Dedifferentiated amniotic fluid mesenchymal stem cell (primary cell): ENCODE measurements around the gene DUSP6.

Experiments
- DNase-seq: peaks from one replicate; pipeline ENCODE4 v3.0.0-alpha.2; 2016; ENCODE audit errors: extremely low spot score

Gene DUSP6

GRCh38 chr12:89328151-89329030 lies 23.9 kb downstream of the DUSP6 start:
- no peak for DNase-seq

DNA sequence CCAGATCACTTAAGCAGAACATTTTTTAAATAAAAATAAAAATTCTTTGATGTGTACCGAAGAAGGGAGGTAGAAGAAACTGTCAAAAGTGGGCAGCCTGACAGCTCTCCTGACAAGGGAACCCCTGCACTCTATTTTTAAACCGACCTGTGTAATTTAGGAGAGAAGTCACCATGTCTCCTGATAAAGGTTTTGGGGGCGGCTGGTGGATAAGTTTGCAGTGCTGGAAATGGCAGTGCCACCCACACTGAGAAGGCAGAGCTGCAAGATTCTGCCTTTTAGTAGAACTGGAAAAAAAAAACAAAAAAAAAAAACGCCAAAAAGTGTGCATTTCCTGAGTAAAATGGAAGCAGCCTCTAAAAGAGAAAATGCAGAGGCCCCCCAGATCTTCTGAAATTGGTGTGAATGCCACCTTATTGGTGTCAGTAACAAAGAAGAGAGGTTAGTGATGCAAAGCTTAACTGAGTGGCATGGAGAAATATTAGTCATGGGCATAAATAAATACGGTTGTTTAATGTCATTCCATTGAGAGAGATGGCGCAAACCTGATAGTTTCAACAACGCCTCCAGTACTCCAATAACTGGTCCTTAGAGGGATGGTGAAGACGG lies 24.7 kb downstream of the DUSP6 start:
- DNase-seq: no peak

DNA sequence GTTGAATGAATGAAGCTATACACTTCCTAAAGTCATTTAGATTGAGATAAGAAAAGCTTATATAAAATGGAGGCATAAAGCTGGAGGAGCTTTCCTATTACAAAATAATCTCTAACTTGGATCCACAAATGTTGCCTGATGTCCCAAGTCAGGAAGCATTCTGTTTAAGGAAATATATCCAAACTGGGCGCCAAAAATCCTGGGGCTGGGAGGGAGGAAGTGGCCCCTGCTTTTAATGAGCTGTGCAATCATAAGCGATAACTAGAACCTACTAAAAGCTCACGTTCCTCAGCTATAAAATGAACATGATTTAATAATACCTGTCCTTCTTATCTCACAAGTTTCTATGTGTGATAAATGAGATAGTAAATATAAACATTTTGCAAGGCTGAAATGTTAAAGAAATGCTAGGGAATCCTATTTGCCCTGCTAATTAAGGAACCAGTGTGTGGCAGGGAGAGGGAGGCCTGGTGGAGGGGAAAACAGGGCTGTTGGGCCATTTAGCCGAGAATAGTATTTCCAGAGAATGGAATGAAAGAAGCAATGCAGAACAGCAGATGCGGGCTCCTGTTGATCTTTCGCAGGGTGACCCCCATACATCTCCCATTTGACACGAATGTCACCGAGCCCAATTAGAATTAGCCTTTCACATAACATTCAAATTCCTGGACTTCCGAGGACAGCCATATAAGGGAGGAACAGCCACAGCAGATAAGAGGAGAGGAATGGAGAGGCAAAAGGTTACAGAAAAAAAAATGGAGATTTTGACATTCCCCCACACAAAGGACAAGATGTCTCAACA lies 25.9 kb downstream of the DUSP6 start:
- DNase-seq: no peak

DNA sequence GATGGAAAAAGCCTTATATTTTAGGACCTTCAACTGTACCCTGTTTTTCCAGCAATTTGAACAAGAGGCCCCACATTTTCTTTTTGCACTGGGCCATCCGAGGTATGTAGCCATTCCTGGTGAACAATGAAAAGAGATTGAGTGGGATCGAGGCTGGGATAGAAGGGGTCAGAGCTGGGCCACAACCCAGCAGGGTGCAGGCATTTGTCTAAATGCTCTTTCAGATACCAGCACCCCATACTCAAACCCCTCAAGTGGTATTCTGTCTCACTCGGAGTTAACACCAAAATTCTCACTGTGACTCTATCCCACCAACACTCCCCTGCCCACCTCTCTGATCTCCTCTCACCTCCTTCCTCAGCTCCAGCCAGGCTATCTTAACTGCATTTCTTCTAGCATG lies 26.8 kb downstream of the DUSP6 start:
- no peak for DNase-seq

GRCh38 chr12:89324437-89324836 lies 27.9 kb downstream of the DUSP6 start:
- DNase-seq: no peak

DNA sequence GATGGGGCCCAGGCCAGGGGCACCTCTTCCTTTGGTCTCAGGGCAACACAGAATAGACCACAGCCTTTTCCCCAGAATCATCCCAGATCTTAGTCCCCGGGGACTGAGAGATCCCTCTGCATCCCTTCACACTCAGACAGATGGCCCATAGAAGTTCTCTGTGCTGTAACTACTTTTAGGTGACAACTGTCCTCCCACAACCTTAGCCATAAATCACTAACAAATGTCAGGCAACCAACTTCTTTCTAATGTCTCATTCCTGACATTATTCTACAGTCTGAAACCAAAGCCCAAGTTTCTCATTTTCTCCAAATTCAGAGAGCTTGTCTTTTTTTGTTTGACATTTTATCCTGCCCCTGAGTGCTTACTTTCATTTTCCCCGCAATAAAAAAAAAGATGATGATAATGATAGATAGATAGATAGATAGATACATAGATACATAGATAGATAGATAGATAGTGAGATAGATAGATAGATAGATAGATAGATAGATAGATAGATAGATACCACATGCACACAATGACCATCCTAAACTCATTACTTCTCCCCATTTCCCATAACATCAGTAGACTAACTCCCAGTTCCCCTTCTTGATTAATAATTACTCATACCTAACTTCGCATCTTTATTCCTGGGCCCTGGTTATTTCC lies 28.6 kb downstream of the DUSP6 start:
- no peak for DNase-seq

GRCh38 chr12:89320735-89321134 lies 31.6 kb downstream of the DUSP6 start:
- no peak for DNase-seq

GRCh38 chr12:89319606-89320005 lies 32.7 kb downstream of the DUSP6 start:
- no peak for DNase-seq

DNA sequence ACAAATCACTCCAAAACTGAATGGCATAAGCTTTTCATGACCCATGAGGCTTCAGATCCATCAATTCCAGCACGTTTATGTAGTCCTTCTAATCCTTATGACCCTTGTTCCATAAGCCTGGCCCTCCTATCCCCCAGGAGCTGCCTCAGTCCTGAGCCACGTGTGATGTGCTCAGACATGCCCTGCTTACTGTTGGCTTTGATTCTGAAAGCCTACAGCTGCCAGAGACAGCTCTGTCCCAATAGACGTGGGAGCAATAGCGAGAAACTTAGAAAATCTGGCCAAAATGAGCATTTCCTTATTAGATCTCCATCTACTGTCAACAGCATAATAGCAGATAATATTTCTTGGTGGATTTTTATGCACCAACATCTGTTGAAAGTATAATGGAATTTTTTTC lies 33.2 kb downstream of the DUSP6 start:
- no peak for DNase-seq

DNA sequence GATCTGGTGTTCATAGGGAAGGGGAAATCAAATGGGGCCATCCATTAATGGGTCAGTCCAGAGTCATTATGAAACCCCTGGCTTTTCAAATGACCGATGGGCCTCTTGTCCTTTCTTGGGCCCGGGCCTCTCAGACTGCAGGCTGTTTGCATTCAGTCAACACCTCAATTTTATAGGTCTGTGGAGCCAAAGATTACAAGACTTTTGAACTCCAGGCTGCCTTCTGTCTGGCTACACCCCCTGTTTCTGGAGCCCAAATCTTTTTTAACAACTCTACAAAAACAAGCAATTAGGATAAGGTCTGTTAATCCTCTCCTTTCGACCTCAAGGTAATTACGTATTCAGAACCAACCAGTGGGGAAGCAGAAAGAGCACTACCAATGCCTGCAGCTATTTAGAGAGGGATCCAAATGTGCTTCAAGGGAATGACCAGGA lies 35.6 kb downstream of the DUSP6 start:
- no peak for DNase-seq

GRCh38 chr12:89314060-89314761 lies 38.1 kb downstream of the DUSP6 start:
- no peak for DNase-seq

GRCh38 chr12:89311703-89312293 lies 40.5 kb downstream of the DUSP6 start:
- DNase-seq: no peak

DNA sequence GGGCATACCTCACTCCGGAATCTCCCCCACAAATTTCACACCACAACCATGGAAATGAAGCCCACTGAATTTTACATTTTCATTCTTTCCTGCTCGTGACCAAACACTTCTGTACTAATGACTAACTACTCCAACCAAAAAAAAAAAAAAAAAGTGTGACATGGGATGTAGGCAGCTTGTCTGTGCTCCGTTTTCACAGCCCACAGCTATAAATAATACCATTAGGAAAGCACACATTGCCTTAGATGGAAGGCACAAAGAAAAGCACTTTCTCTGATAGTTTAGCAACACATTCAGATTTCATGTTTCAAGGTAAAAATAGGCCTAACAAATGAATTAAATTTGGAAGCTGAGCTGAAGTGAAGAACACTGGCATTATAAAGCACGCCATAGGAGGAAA lies 42.5 kb downstream of the DUSP6 start:
- DNase-seq: no peak

- no peak for DNase-seq
Observed at GRCh38 chr12:89309440-89309802, 42.9 kb downstream of the DUSP6 start.

DNA sequence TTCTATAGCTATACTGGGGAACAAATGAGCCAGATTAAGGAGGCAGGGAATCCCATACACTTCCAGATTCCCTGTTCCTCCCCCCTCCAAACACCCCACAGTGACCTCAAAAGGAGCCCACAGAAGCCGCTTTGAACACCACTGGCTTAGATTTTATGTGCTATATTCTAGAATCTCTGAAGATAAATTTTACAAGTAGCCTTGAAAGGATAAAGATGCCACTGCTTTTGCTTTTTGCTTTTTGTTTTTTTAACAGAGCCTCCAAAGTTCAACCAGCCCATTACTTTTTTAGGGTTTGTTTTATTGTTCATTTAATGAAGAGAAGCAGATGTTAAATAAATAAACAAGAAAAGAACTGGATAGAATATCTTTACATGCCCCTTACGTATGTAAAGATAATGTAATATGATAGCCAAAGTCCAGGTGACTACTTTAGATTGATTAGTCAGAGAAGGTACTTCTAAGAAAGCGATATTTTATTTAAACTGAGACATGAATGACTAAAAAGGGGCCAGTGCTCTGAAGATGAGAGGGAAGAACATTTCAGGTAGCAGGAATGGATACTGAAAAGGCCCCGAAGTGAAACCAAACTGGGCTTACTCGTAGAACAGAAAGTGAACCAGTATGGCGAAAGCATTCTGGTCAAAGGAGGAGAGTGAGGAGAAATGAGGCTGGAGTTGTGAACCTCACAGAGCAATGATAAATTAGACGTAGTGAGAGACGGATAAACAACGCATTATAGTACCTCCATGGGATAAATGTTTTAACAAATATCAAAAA lies 44.6 kb downstream of the DUSP6 start:
- DNase-seq: no peak

DNA sequence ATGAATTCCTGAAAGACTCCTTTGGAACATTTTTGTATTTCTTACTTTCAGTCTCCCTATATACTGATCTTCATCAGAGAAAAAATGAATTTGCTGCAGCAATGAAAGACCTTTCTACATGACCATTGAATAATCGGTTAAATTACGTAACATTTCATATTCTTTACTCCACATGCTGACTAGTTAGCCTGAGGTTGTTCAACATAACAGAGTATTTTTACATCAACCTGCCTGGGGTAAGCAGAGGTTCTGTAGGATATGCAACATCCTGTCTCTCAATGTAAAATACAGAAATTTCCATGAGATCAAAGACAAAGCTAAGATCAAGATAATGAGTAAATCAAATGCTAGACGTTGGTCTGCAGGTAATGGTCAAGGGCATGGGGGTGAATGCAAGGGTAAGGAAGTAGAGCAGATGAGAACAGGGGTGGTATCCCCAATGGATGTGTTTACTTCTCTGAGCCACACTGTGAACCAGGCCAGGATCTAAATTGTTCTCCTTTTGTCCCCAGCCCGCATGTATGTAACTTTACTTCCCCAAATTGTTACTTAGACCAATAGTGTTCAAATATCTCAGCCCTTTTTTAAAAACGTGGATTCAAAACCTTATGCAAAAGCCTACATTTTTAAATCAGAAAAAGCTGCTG lies 45.4 kb downstream of the DUSP6 start:
- no peak for DNase-seq

DNA sequence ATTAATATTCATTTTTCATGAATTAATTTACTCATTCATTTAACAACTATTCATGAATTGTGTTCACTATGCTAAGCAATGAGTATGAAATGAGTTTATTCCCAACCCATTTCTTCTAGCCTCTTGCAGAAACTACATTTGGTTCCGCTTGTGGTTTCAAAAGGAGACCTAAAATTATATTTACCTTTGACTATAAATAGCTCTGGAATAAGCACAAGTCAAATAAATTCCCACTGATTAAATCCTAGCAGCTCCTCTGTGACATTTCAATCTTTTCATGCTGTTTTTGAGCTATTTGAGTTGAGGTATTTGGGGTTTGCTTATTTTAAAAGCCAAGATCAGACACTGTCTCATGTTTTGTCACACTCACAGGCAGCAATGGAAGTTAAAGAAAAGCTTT lies 46.9 kb downstream of the DUSP6 start:
- no peak for DNase-seq

DNA sequence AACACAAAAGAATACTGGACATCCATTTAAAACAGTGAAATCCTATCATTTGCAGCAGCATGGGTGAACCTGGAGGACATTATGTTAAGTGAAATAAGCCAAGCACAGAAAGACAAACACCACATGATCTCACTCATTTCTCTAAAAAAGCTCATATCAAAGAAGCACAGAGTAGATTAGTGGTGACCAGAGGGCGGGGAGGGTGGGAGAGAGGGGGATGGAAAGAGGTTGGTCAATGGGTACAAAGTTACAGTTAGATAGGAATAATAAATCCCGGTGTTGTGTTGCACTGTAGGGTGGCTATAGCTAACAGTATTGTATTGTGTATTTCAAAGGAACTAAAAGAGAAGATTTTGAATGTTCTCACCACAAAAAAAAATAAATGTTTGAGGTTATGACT lies 52.4 kb downstream of the DUSP6 start:
- no peak for DNase-seq

DNA sequence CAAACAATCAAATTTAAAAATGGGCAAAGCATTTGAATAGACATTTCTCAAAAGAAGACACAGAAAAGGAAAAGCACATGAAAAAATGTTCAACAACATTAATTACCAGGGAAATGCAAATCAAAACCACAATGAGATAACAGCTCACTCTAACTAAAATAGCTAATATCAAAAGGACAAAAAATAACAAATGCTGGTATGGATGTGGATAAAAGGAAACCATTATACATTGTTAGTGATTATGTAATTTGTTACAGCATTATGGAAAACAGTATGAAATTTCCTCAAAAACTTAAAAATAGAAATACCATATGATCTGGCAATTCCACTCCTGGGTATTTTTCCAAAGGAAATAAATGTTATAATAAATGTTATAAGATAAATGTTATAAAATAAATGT lies 52.9 kb downstream of the DUSP6 start:
- DNase-seq: no peak
